GM21423 (cell line): ENCODE data around the gene PDPR.
"Not testable (repeated sequence)": the region's sequence is repeated elsewhere in the genome, so short reads cannot be mapped to it uniquely, and the experiment has no call there.

ENCODE experiments used
- ATAC-seq: cut with Tn5 transposase; IDR thresholded peaks from one replicate; pipeline ENCODE4 v1.9.1; 2021; ENCODE audit warnings: mild to moderate bottlenecking, moderate library complexity; ENCODE audit not compliant: unreplicated experiment

PDPR gene

GRCh38 chr16:70127706-70128105 is 13.6 kb downstream of the PDPR start:
- ATAC-seq, result not testable (repeated sequence)

DNA sequence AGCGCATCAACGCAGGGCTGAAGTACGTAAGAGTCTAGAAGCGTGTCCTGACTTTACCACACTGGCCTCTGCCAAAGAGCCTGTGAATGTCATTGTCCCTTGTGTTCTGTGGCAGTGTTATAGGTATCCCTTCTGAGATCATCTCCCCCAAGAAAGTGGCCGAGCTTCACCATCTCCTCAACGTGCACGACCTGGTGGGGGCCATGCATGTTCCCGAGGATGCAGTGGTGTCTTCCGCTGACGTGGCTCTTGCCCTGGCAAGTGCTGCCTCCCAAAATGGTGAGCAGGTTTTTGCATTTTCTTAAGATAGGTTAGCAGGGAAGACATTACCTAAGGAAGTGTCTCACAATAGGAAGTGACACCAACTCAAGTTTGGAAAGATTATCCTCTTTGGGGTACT is 14.7 kb downstream of the PDPR start:
- not testable (repeated sequence) for ATAC-seq

DNA sequence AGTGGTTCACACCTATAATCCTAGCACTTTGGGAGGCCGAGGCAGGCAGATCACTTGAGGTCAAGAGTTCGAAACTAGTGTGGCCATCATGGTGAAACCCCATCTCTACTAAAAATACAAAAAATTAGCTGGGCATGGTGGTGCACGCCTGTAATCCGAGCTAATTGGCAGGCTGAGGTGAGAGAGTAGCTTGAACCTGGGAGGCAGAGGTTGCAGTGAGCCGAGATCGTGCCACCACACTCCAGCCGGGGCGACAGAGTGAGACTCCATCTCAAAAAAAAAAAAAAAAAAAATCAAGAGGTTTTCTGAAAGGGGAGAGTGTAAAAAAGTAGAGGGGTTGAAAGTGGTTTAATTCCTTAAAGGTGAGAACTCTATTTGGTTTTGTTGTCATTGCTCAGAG is 21.7 kb downstream of the PDPR start:
- not testable (repeated sequence) for ATAC-seq

DNA sequence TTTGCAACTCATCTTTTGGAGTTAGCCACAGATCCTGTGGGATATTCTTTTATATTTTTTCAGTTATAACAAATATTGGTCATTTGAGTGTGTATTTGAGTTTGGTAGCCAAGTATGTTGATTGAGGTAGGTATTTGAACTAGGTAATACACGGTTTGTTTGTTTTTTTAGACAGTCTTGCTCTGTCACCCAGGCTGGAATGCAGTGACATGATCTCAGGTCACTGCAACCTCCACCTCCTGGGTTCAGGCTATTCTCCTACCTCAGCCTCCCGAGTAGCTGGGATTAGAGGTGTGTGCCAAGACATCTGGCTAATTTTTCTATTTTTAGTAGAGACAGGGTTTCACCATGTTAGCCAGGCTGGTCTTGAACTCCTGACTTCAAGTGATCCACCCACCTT is 22.5 kb downstream of the PDPR start:
- not testable (repeated sequence) for ATAC-seq

DNA sequence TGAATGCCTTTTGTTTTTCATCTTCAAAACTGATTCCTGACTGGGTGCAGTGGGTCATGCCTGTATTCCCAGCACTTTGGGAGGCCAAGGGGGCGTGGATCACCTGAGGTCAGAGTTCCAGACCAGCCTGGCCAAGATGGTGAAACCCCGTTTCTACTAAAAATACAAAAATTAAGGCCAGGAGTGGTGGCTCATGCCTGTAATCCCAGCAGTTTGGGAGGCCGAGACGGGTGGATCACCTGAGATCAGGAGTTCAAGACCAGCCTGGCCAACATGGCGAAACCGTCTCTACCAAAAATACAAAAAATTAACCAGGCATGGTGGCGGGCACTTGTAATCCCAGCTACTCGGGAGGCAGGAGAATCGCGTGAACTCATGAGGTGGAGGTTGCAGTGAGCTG is 28.6 kb downstream of the PDPR start:
- not testable (repeated sequence) for ATAC-seq

DNA sequence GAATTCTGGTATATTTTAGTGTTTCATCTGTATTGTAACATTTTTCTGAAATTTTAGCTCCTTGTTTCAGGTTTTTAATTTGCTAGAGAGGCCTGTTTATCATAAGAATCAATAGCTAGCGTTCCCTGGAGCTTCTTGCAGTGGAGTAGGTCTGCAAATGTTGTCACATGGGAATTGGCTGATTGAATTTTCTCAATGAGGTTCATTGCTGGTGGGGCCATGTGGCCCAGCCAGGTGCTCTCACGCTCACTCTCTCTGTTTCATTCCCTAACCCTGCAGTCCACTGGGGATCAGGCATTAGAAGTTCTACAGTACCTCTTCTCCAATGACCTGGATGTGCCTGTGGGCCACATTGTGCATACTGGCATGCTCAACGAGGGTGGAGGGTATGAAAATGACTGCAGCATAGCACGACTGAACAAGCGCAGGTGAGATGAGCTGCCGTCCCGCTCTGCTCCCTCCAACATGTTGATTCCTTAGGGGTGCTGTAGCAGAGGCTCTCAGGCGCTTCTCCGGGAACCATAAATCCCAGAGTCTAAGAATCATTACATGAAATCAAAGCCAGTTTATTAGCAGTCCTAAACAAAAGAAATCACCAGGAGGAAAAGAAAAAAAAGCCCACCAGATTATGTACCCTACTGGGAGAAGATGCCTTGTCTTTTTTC is 29.2 kb downstream of the PDPR start:
- not testable (repeated sequence) for ATAC-seq

DNA sequence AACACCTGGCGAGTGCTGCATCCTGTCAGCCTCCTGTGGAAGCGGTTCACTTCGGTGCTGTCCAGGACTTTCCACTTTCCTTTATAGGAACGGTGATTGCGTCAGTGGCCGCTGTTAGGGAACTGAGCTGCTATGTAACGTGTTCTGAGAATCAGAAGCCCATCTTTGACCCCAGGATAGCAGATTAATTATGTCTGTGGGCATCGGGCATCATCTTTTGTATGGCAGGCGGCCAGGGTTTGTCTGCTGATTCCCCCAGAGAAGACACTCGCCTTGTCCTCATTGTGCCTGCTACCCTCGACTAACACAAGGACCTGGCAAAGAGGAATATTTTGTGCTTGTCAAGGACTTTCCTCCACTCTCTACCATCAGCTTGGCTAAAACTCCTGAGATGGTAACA is 33.7 kb downstream of the PDPR start:
- not testable (repeated sequence) for ATAC-seq

DNA sequence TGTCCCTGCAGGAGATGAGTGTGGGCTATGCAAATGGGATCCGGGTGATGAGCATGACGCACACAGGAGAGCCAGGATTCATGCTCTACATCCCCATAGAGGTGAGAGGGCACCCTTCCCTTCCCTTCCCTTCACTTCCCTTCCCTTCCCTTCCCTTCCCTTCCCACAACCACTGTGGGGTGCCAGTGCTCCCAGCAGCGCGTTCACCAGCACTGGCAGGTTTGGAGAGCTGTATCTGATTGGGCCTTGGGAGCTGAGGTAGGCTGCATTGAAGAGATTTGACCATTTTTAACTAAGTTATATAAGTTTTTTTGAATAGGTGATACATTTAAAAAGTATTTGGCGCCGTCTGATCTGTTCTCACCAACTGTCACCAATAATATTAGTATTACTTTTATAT is 34.3 kb downstream of the PDPR start:
- not testable (repeated sequence) for ATAC-seq

DNA sequence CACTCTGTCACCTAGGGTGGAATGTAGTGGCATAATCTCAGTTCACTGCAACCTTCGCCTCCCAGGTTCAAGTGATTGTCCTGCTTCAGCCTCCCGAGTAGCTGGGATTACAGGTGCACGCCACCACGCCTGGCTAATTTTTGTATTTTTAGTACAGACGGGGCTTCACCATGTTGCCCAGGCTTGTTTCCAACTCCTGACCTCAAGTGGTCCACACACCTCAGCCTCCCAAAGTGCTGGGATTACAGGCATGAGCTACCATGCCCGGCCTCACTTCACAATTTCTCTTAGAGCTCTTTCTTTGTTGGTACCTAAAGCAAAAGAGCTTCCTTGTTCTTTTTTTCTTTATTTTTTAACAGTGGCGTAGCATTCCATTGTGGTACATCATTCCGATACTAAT is 35.2 kb downstream of the PDPR start:
- not testable (repeated sequence) for ATAC-seq

- ATAC-seq, result no peak
These were observed 37.3 kb downstream of the PDPR start for GRCh38 chr16:70151391-70151790.

- ATAC-seq, result no peak
These were observed 37.9 kb downstream of the PDPR start for GRCh38 chr16:70151941-70152509.

- no peak for ATAC-seq
These were observed 38.6 kb downstream of the PDPR start for GRCh38 chr16:70152578-70153302.

DNA sequence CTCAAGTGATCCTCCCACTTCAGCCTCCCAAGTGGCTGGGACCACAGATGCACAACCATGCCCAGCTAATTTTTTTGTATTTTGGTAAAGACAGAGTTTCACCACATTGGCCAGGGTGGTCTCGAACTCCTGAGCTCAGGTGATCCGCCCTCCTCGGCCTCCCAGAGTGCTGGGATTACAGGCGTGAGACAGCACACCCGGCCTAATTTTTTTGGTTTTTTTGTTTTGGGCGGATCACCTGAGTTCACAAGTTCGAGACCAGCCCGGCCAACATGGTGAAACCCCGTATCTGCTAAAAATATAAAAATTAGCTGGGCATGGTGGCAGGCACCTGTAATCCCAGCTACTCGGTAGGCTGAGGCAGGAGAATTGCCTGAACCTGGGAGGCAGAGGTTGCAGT is 40.6 kb downstream of the PDPR start:
- not testable (repeated sequence) for ATAC-seq

DNA sequence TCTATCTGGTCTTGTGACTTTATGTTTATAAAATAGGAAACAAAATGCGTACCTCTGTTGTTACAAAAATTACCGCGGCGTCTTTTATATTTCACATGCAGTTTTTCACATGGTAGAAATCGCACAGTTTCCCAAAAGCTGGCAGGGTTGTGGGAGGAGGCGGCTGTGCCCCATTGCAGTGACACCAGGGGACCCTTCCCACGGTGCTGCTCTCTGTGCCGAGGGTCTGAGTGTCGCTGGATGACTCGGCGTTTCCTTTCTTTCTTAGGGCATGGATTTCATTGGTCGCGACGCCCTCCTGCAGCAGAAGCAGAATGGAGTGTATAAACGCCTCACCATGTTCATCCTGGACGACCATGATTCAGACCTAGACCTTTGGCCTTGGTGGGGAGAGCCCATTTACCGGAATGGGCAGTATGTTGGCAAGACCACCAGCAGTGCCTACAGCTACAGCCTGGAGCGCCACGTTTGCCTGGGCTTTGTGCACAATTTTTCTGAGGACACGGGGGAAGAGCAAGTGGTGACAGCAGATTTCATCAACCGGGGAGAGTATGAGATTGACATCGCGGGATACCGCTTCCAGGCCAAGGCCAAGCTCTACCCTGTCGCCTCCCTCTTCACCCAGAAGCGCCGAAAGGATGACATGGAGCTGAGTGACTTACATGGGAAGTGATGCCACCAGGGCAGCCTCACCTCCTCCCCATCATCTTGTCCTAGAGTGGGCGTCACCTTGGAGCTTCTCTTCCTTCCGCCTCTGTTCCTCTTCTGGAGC is 42.3 kb downstream of the PDPR start:
- ATAC-seq, result no peak

DNA sequence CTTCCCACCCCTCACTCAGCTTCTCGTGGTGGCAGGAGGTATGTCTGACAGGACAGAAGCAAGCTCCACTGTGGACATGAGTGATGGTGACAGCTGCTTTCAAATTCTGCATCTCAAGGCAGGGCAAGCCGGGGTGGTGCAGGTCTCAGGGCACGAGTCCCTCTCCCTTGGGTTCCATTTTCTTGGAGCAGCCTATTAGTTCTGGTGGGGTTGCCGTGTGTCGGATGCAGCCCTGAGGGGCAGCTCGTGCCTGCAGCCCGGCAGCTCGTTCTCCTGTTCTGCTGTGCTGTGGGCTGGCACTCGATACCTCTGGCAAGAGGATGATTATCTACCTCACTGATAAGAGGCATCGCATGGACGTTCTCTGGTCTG is 43.0 kb downstream of the PDPR start:
- no peak for ATAC-seq

- no peak for ATAC-seq
These were observed 43.5 kb downstream of the PDPR start for GRCh38 chr16:70157477-70158260.

DNA sequence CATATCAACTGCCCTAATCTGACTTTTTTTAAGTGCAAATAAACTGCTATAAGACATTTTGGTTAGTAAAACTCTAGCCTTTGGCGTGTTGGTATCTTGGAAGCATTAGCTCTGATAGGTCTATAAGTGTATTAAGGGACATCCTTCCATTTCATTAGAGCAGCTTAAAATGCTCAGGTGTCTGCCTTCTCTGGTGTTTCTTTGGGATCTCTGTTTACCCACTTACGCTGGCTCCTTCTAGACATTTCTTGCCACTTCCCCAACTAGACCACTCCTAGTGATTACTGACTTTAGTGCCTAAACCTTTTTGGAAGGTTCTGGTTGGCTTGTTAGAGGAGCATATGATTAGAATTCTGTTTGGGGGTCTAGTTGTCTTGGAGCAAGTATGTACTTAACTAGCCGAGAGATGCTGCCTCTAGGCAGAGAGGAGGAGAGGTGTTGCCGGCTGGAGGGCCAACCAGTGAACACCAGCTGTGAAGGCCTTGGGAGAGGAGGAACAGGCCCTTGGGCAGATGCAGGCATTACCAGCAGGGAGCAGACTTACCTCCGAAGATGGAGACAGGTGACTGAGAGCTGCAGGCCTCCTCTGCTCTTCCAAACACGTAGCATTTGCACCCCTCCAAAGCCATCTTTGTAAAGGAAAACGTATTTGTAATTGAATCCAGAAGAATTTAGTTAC is 44.3 kb downstream of the PDPR start:
- no peak for ATAC-seq

GRCh38 chr16:70159355-70160348 is 45.5 kb downstream of the PDPR start:
- no peak for ATAC-seq

DNA sequence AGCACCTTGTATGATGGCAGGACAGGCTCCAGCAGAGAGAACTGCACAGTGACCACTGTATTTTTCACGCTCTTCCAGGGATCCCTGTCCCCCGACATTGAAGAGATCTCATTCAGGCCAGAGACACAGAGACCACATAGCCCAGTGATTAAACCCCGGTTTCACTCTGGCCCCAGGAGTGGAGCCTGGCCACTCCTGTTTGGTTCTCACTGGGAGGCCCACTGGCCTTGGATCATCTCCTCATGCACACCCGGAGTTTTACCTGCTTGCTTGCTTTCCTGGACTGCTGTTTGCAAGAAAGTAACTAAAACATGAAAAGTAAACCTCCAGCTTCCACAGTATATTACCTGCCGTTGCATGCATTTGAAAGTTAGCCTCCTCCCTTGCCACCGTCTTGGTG is 46.3 kb downstream of the PDPR start:
- no peak for ATAC-seq
